Neural progenitor cell (in vitro differentiated cells): Measurements from ENCODE around the gene TANC2.

Experiments
- CTCF ChIP-seq: fragments of 200-600 bp; sonication (generic); IDR thresholded peaks from 2 replicates; pipeline ENCODE4 v1.5.1; 2017; ENCODE audit warnings: antibody characterized with exemption, mild to moderate bottlenecking
- EZH2phosphoT487 ChIP-seq: fragments of 200-600 bp; sonication (generic); IDR thresholded peaks from 2 replicates; pipeline ENCODE4 v1.6.1; 2017; ENCODE audit warnings: antibody characterized with exemption

- TF ChIP-seq EZH2phosphoT487 (no peak), CTCF (no peak)
These were observed 10.1 kb upstream of the TANC2 start for GRCh38 chr17:62955841-62956352.
